ENCODE measurements around the gene EHBP1L1.

EHBP1L1 gene

GRCh38 chr11:65547446-65548125 lies 28.3 kb upstream of the EHBP1L1 start:
- TF ChIP-seq CTCF (conservative IDR thresholded peaks at IDR 0.05; ENCODE audit: low read depth, low read length): no peak
- no peak for DNase-seq (ENCODE audit: low read depth)
- no peak overlapping the region for H3K4me3 ChIP-seq (ENCODE audit: low read depth, low read length)

- TF ChIP-seq CTCF (conservative IDR thresholded peaks at IDR 0.05; ENCODE audit: low read depth, low read length): no peak
- DNase-seq (ENCODE audit: low read depth): no peak
- H3K4me3 ChIP-seq (ENCODE audit: low read depth, low read length): no peak overlapping the region
Measured at GRCh38 chr11:65548395-65548794, 27.5 kb upstream of the EHBP1L1 start.

- no peak overlapping the region for H3K4me3 ChIP-seq (ENCODE audit: low read depth, low read length)
- no peak for TF ChIP-seq CTCF (conservative IDR thresholded peaks at IDR 0.05; ENCODE audit: low read depth, low read length)
- DNase-seq (ENCODE audit: low read depth): no peak
Measured at GRCh38 chr11:65549096-65549495, 26.8 kb upstream of the EHBP1L1 start.

- no peak for DNase-seq (ENCODE audit: low read depth)
- peak; percentile 48 for TF ChIP-seq CTCF (conservative IDR thresholded peaks at IDR 0.05; ENCODE audit: low read depth, low read length)
- no peak overlapping the region for H3K4me3 ChIP-seq (ENCODE audit: low read depth, low read length)
Measured at GRCh38 chr11:65551572-65552387, 24.1 kb upstream of the EHBP1L1 start.

GRCh38 chr11:65552388-65552951 lies 23.4 kb upstream of the EHBP1L1 start:
- no peak overlapping the region for H3K4me3 ChIP-seq (ENCODE audit: low read depth, low read length)
- no peak for TF ChIP-seq CTCF (conservative IDR thresholded peaks at IDR 0.05; ENCODE audit: low read depth, low read length)
- no peak for DNase-seq (ENCODE audit: low read depth)

- H3K4me3 ChIP-seq (ENCODE audit: low read depth, low read length): no peak overlapping the region
- TF ChIP-seq CTCF (conservative IDR thresholded peaks at IDR 0.05; ENCODE audit: low read depth, low read length): no peak
- DNase-seq (ENCODE audit: low read depth): no peak
Measured at GRCh38 chr11:65553301-65554001, 22.4 kb upstream of the EHBP1L1 start.
